ENCODE measurements around the gene GALNT13. TPM values are rescaled to one million over a fixed set of nuclear protein-coding genes. Genes with fewer than 3 reads are reported as not detected.

Gene GALNT13
- total RNA-seq (2022; extraction: Qiagen RNA extraction): 7.0 to 12.0 TPM (median 8.8 TPM) in 5 replicates

DNA sequence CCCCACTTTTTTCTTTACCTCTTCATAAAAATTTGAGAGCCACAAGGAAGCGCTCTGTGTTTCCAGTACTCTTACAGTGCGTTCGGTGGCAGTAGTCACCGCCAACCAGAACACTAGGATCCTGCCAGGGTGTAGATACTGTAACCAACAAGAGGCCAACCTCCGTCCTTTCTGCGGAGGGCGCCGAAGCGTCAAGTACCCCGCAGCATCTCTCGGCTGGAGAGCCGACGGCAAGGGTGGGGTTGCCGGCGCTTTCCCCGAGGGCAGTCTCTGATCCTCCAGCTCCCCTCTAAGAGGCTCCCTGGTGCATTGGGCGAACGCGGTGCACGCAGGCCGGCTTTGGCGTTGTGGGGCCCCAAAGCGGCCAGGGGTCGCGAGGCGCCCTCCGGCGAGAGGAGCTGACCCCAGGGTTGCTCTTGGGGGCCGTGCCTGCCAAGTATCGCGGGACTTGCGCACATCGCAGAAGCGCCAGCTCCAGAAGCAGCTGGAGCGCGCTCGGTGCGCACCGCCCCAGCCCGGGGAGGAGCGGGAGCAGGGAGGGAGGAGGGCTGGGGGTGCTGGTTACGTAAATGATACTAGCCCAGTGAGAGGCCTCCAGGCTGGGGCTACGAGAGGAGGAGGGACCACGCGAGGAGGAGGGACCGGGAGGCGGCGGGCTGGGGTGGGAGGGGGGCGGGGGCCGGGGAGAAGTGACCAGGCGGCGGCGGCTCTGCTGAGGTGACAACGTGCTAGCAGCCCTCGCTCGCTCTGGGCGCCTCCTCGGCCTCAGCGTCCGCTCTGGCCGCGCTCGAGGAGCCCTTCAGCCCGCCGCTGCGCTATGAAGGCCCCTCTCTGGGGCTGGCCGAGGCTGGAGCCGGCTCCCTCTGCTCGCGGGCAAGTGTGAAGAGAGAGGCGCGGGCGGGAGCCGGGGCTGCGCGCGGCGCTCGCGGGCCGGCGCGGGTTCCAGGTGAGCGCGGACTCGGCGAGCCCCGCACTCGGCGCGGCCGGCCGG lies at the start of gene GALNT13:
GALNT13 (plus strand) TSS at position 692 of the 991 bp plus-strand sequence.

